Measurements from ENCODE around the gene NOP56.
"Not testable (repeated sequence)": the region's sequence is repeated elsewhere in the genome, so short reads cannot be mapped to it uniquely, and the experiment has no call there.

Gene NOP56

GRCh38 chr20:2652724-2653555 lies 508 bp downstream of the NOP56 start:
- DNase-seq: peak in 1 of 2 experiments; percentile 75

GRCh38 chr20:2653556-2654383 lies 1.3 kb downstream of the NOP56 start:
- no peak for DNase-seq

GRCh38 chr20:2654384-2654822 lies 2.0 kb downstream of the NOP56 start:
- DNase-seq: no peak

GRCh38 chr20:2654831-2655230 lies 2.4 kb downstream of the NOP56 start:
- no peak for DNase-seq

- DNase-seq: no peak
Measured at GRCh38 chr20:2655331-2656116, 3.1 kb downstream of the NOP56 start.

GRCh38 chr20:2656471-2657117 lies 4.2 kb downstream of the NOP56 start:
- DNase-seq: no peak

GRCh38 chr20:2657241-2657640 lies 4.8 kb downstream of the NOP56 start:
- DNase-seq: no peak

- DNase-seq: no peak
Measured at GRCh38 chr20:2657674-2658073, 5.2 kb downstream of the NOP56 start.

GRCh38 chr20:2658414-2659354 lies 6.3 kb downstream of the NOP56 start:
- DNase-seq: no peak

GRCh38 chr20:2659547-2659946 lies 7.1 kb downstream of the NOP56 start:
- DNase-seq: no peak

GRCh38 chr20:2663364-2663886 lies 11.0 kb downstream of the NOP56 start:
- no peak for DNase-seq

GRCh38 chr20:2663887-2664719 lies 11.7 kb downstream of the NOP56 start, which contains the start of gene IDH3B:
TSS of gene IDH3B (minus strand) at chr20:2664216. CDS start at chr20:2664188, 28 bp downstream.
- DNase-seq: peak; percentile 84 to 88

- DNase-seq: no peak
Measured at GRCh38 chr20:2671977-2672376, 19.5 kb downstream of the NOP56 start.

- no peak for DNase-seq
Measured at GRCh38 chr20:2672446-2672845, 20.0 kb downstream of the NOP56 start.

- no peak for DNase-seq
Measured at GRCh38 chr20:2673453-2673852, 21.0 kb downstream of the NOP56 start.

GRCh38 chr20:2680046-2680445 lies 27.6 kb downstream of the NOP56 start:
- DNase-seq: no peak

- DNase-seq: not testable (repeated sequence)
Measured at GRCh38 chr20:2682040-2682439, 29.6 kb downstream of the NOP56 start.

- not testable (repeated sequence) for DNase-seq
Measured at GRCh38 chr20:2684817-2685216, 32.4 kb downstream of the NOP56 start.

- DNase-seq: no peak
Measured at GRCh38 chr20:2687514-2687913, 35.1 kb downstream of the NOP56 start.

GRCh38 chr20:2688041-2688591 lies 35.7 kb downstream of the NOP56 start:
- DNase-seq: peak in 1 of 2 experiments; percentile 22

All from NCI-H446 (cell line).